HCT116 (cell line): ENCODE measurements around the gene MRPL42. TPM values are rescaled to one million over a fixed set of nuclear protein-coding genes. Genes with fewer than 3 reads are reported as not detected.
"Not testable (repeated sequence)": the region's sequence is repeated elsewhere in the genome, so short reads cannot be mapped to it uniquely, and the experiment has no call there.

Experiments used
- ATAC-seq: fragments of 200-7000 bp; cut with Tn5 transposase; 2 replicates; pipeline ENCODE4 v1.9.1; 2020; ENCODE audit warnings: mild to moderate bottlenecking, moderate library complexity
- BruUV-seq: library from RNA; stranded (reverse); fragments of 400-500 nt; replicated peaks from 2 replicates; lab custom pipeline; 2021; lab: Mats Ljungman, UMichigan
- CTCF ChIA-PET: fragments of 300-600 bp; sonication (Branson Sonifier 250); formaldehyde crosslinking; loops from one replicate; lab custom pipeline; 2021; ENCODE audit warnings: antibody characterized with exemption; lab: Charles Lee
- POLR2A ChIA-PET: fragments of 300-600, 350-600 bp; sonication (Branson Sonifier 250); formaldehyde crosslinking; loops from one replicate; lab custom pipeline; 2021; ENCODE audit warnings: antibody characterized with exemption; lab: Charles Lee
- RAD21 ChIA-PET, 2 experiments: fragments of 300-600 bp; sonication (Branson Sonifier 250); formaldehyde crosslinking; loops; one replicate each; lab custom pipeline; 2023; ENCODE audit warnings: low total read pairs in 2 of 2; ENCODE audit not compliant: uncharacterized antibody in 2 of 2, unreplicated experiment in 2 of 2, low non-redundant PET in 1 of 2; lab: Charles Lee
- DNase-seq: peaks from one replicate; pipeline ENCODE4 v3.0.0-alpha.2; 2010; ENCODE audit warnings: low read depth, low spot score
- H2AFZ ChIP-seq: fragments of 200-600 bp; shearing (Covaris generic), sonication (generic); 2 replicates; pipeline ENCODE4 v1.6.1; 2017; ENCODE audit warnings: low read depth, mixed run types, mixed read lengths, antibody characterized with exemption, low read length; ENCODE audit not compliant: poor library complexity, severe bottlenecking
- H3K27ac ChIP-seq: 2 replicates; pipeline ENCODE4 v1.5.1; 2012; ENCODE audit warnings: low read depth, low read length
- H3K27me3 ChIP-seq: fragments of 200-600 bp; sonication (generic); 2 replicates; pipeline ENCODE4 v1.6.1; 2016; ENCODE audit warnings: mixed run types, low read length, mixed read lengths; ENCODE audit not compliant: insufficient read depth
- H3K36me3 ChIP-seq, 2 experiments: fragments of 200-500 bp in 1 of 2; fragments of 200-600 bp in 1 of 2; sonication (Bioruptor generic) in 1 of 2; sonication (generic) in 1 of 2; 2 replicates each; pipeline versions ENCODE4 v1.5.1 to v1.6.1; 2014 to 2016; ENCODE audit warnings: low read length in 2 of 2, inconsistent platforms in 1 of 2, mixed read lengths in 1 of 2, mixed run types in 1 of 2; ENCODE audit not compliant: insufficient read depth in 2 of 2, control insufficient read depth in 1 of 2
- H3K4me1 ChIP-seq, 2 experiments: fragments of 200-600 bp in 1 of 2; sonication (generic) in 1 of 2; 2 replicates each; pipeline versions ENCODE4 v1.5.1 to v1.6.1; 2012 to 2017; ENCODE audit warnings: low read length in 2 of 2, inconsistent platforms in 1 of 2, mild to moderate bottlenecking in 1 of 2, mixed read lengths in 1 of 2, mixed run types in 1 of 2, moderate library complexity in 1 of 2; ENCODE audit not compliant: insufficient read depth in 2 of 2, control insufficient read depth in 1 of 2
- H3K4me2 ChIP-seq: fragments of 200-600 bp; sonication (generic); 2 replicates; pipeline ENCODE4 v1.6.1; 2017; ENCODE audit warnings: mixed run types, low read length, mixed read lengths
- H3K4me3 ChIP-seq, 2 experiments: fragments of 200-600 bp in 1 of 2; sonication (generic) in 1 of 2; replicated peaks in 1 of 2; 2 replicates each; pipeline ENCODE4 v1.5.1; 2011 to 2016; ENCODE audit warnings: low read length in 2 of 2, control low read depth in 1 of 2, low read depth in 1 of 2, mild to moderate bottlenecking in 1 of 2, mixed read lengths in 1 of 2, mixed run types in 1 of 2
- H3K79me2 ChIP-seq: fragments of 200-600 bp; sonication (generic); 2 replicates; pipeline ENCODE4 v1.6.1; 2017; ENCODE audit warnings: mild to moderate bottlenecking, mixed run types, low read length, moderate library complexity, mixed read lengths; ENCODE audit not compliant: insufficient read depth
- H3K9ac ChIP-seq: fragments of 200-600 bp; sonication (generic); 2 replicates; pipeline ENCODE4 v1.6.1; 2016; ENCODE audit warnings: low read length, mixed read lengths
- H3K9me2 ChIP-seq: fragments of 200-600 bp; sonication (generic), shearing (Covaris generic); 2 replicates; pipeline ENCODE4 v1.6.1; 2017; ENCODE audit warnings: mixed run types, mild to moderate bottlenecking, moderate library complexity; ENCODE audit not compliant: insufficient read depth
- H3K9me3 ChIP-seq, 2 experiments: fragments of 200-500 bp in 1 of 2; fragments of 200-600 bp in 1 of 2; sonication (Bioruptor generic) in 1 of 2; sonication (generic) in 1 of 2; 2 replicates each; pipeline ENCODE4 v1.6.1; 2014 to 2017; ENCODE audit warnings: low read length in 2 of 2, mixed read lengths in 2 of 2, inconsistent platforms in 1 of 2, low read depth in 1 of 2, mild to moderate bottlenecking in 1 of 2, mixed run types in 1 of 2, moderate library complexity in 1 of 2; ENCODE audit not compliant: control insufficient read depth in 1 of 2, insufficient read depth in 1 of 2
- H4K20me1 ChIP-seq: fragments of 200-600 bp; sonication (generic), shearing (Covaris generic); 2 replicates; pipeline ENCODE4 v1.6.1; 2017; ENCODE audit warnings: mixed run types, mild to moderate bottlenecking, moderate library complexity; ENCODE audit not compliant: insufficient read depth
- ATF3 ChIP-seq: IDR thresholded peaks from 2 replicates; pipeline ENCODE4 v1.6.1; 2012
- CBX3 ChIP-seq: IDR thresholded peaks from 2 replicates; pipeline ENCODE4 v1.6.1; 2012; ENCODE audit warnings: low read depth
- CEBPB ChIP-seq: IDR thresholded peaks from 2 replicates; pipeline ENCODE4 v1.6.1; 2012; ENCODE audit warnings: low read depth
- EZH2phosphoT487 ChIP-seq: fragments of 200-600 bp; IDR thresholded peaks from 2 replicates; pipeline ENCODE4 v1.6.1; 2018; ENCODE audit warnings: antibody characterized with exemption, borderline replicate concordance
- POLR2AphosphoS5 ChIP-seq: IDR thresholded peaks from 2 replicates; pipeline ENCODE4 v1.6.1; 2011; ENCODE audit warnings: mild to moderate bottlenecking, low read depth, low read length, moderate library complexity
- REST ChIP-seq: IDR thresholded peaks from 2 replicates; pipeline ENCODE4 v1.6.1; 2012; ENCODE audit warnings: low read depth
- TCF7L2 ChIP-seq: IDR thresholded peaks from 2 replicates; pipeline ENCODE4 v1.7.0; 2011; ENCODE audit warnings: borderline replicate concordance, inconsistent platforms; ENCODE audit not compliant: insufficient read depth, insufficient read length; ENCODE audit errors: extremely low read depth
- intact Hi-C: fragments of 100-400 bp; cut with micrococcal nuclease; formaldehyde crosslinking; loops from 2 replicates; pipeline ENCODE4 v1.10.0; 2022
- total RNA-seq: library from RNA; stranded (reverse); gene quantifications from one replicate; pipeline ENCODE4 v1.2.1, GENCODE V29; 2021; ENCODE audit not compliant: unreplicated experiment

Gene MRPL42
- total RNA-seq, 1 experiment from 2014 or later: 120 TPM

GRCh38 chr12:93430280-93430679, 37.0 kb upstream of the MRPL42 start (continued):
- TF ChIP-seq REST: no peak
- TF ChIP-seq ATF3: no peak
- no peak for TF ChIP-seq EZH2phosphoT487
- no peak for TF ChIP-seq CBX3
- no peak for TF ChIP-seq CEBPB
- no peak for TF ChIP-seq TCF7L2
- no peak for TF ChIP-seq POLR2AphosphoS5

- H4K20me1 ChIP-seq: peaks cover 37% of the 10 kb centered on the region; the same call in 1 of the 2 replicates
- CTCF ChIA-PET: interaction anchor here (1.6 kb wide), 1 partner anchor 12 kb away, joined by 7 read pairs; no protein-coding TSS in a partner anchor
Observed at GRCh38 chr12:93432031-93432430, 35.3 kb upstream of the MRPL42 start.

More at GRCh38 chr12:93432031-93432430, 35.3 kb upstream of the MRPL42 start:
- ATAC-seq, H3K9me2 ChIP-seq, H2AFZ ChIP-seq, intact Hi-C loops, H3K4me2 ChIP-seq, H3K4me3 ChIP-seq, POLR2A ChIA-PET, H3K27me3 ChIP-seq, H3K27ac ChIP-seq, BruUV-seq, DNase-seq, H3K9ac ChIP-seq, RAD21 ChIA-PET, H3K9me3 ChIP-seq, H3K36me3 ChIP-seq: not testable (repeated sequence)
- Histone ChIP-seq H3K4me1 (peaks cover 5 to 10% of the 10 kb centered on the region in 2 experiments; a peak in 3 of 4 replicates), H3K79me2 (peaks cover 100% of the 10 kb centered on the region)
